K562 (cell line): ENCODE measurements around the gene KAZN. TPM values are rescaled to one million over a fixed set of nuclear protein-coding genes. Genes with fewer than 3 reads are reported as not detected.

Experiments used
- ATAC-seq: fragments of 200-7000 bp; cut with Tn5 transposase; 3 replicates; pipeline ENCODE4 v1.9.1; 2020; ENCODE audit warnings: moderate library complexity
- BruUV-seq: library from RNA; stranded (reverse); fragments of 400-500 nt; replicated peaks from 2 replicates; lab custom pipeline; 2021; lab: Mats Ljungman, UMichigan
- CTCF ChIA-PET: fragments of 300-600 bp; formaldehyde crosslinking; extraction: SDS; loops from one replicate; lab custom pipeline; 2021; ENCODE audit warnings: low intra/inter-chr PET ratio; lab: Yijun Ruan, JAX
- POLR2A ChIA-PET: fragments of 300-600, 350-650 bp; sonication (Branson Sonifier 250); formaldehyde crosslinking; extraction: SDS; loops from one replicate; lab custom pipeline; 2021; ENCODE audit warnings: antibody characterized with exemption, inconsistent platforms; lab: Yijun Ruan, JAX
- DNase-seq, 4 experiments: peaks; one replicate each; pipeline versions ENCODE4 v3.0.0 to v3.0.0-alpha.2; 2011 to 2018; ENCODE audit warnings: low spot score in 3 of 4, mixed read lengths in 3 of 4; ENCODE audit errors: extremely low read depth in 1 of 4
- FAIRE-seq: peaks from 2 replicates; lab custom pipeline; 2011; peaks lifted over from hg19 to GRCh38; lab: Jason Lieb, UNC
- H2AFZ ChIP-seq: 2 replicates; pipeline ENCODE4 v1.6.0; 2011; ENCODE audit warnings: low read depth, low read length, control low read depth, inconsistent platforms
- H3K27ac ChIP-seq: fragments of 200-600 bp; 3 replicates; pipeline ENCODE4 v1.8.0; 2011; ENCODE audit warnings: low read depth, mild to moderate bottlenecking, control low read depth, inconsistent platforms, low read length, moderate library complexity, mixed read lengths; ENCODE audit errors: extremely low read depth
- H3K27me3 ChIP-seq, 2 experiments: fragments of 300-600 bp in 1 of 2; 2 replicates in 1 of 2; 3 replicates in 1 of 2; pipeline versions ENCODE4 v1.6.0 to v1.8.0; 2011; ENCODE audit warnings: inconsistent platforms in 2 of 2, low read length in 2 of 2, mild to moderate bottlenecking in 1 of 2, mixed read lengths in 1 of 2, moderate library complexity in 1 of 2; ENCODE audit not compliant: control insufficient read depth in 2 of 2, insufficient read depth in 2 of 2
- H3K36me3 ChIP-seq: fragments of 300-600 bp; 3 replicates; pipeline ENCODE4 v1.8.0; 2011; ENCODE audit warnings: mild to moderate bottlenecking, low read length, inconsistent platforms; ENCODE audit not compliant: control insufficient read depth, insufficient read depth
- H3K4me1 ChIP-seq, 2 experiments: fragments of 200-600 bp in 1 of 2; replicated peaks in 1 of 2; 2 replicates in 1 of 2; 3 replicates in 1 of 2; pipeline versions ENCODE4 v1.5.1 to v1.8.0; 2011; ENCODE audit warnings: inconsistent platforms in 2 of 2, low read length in 2 of 2, mild to moderate bottlenecking in 1 of 2, mixed read lengths in 1 of 2, moderate library complexity in 1 of 2; ENCODE audit not compliant: control insufficient read depth in 2 of 2, insufficient read depth in 2 of 2
- H3K4me2 ChIP-seq: 2 replicates; pipeline ENCODE4 v1.6.1; 2011; ENCODE audit warnings: low read length, control low read depth, inconsistent platforms, mixed read lengths; ENCODE audit not compliant: insufficient read depth
- H3K4me3 ChIP-seq: fragments of 200-600 bp; sonication (generic), shearing (Covaris generic); 2 replicates; pipeline ENCODE4 v1.5.1; 2016; ENCODE audit warnings: control low read depth, inconsistent platforms
- H3K79me2 ChIP-seq: fragments of 200-600 bp; 3 replicates; pipeline ENCODE4 v1.8.0; 2011; ENCODE audit warnings: low read length, inconsistent platforms; ENCODE audit not compliant: control insufficient read depth, insufficient read depth
- H3K9ac ChIP-seq, 2 experiments: 2 replicates each; pipeline versions ENCODE4 v1.6.0 to v1.6.1; 2011; ENCODE audit warnings: low read depth in 2 of 2, low read length in 2 of 2, control low read depth in 1 of 2, inconsistent platforms in 1 of 2, mild to moderate bottlenecking in 1 of 2, mixed read lengths in 1 of 2; ENCODE audit not compliant: insufficient read depth in 1 of 2
- H3K9me1 ChIP-seq: one replicate; pipeline ENCODE4 v1.6.0; 2011; ENCODE audit warnings: inconsistent platforms, mild to moderate bottlenecking, low read length, moderate library complexity; ENCODE audit not compliant: control insufficient read depth, insufficient read depth
- H3K9me3 ChIP-seq: replicated peaks from 2 replicates; pipeline ENCODE4 v1.5.1; 2011; ENCODE audit warnings: low read depth, low read length, inconsistent platforms; ENCODE audit not compliant: control insufficient read depth, insufficient read depth
- H4K20me1 ChIP-seq: replicated peaks from 2 replicates; pipeline ENCODE4 v1.6.1; 2011; ENCODE audit warnings: low read length, inconsistent platforms, mixed read lengths; ENCODE audit not compliant: control insufficient read depth, insufficient read depth
- MEIS2 ChIP-seq: fragments of 450-650 bp; IDR thresholded peaks from 2 replicates; pipeline ENCODE4 v1.6.1; 2014; ENCODE audit warnings: mild to moderate bottlenecking; ENCODE audit not compliant: partially characterized antibody
- ZNF239 ChIP-seq: fragments of 250-450 bp; sonication (Bioruptor Pico); IDR thresholded peaks from 2 replicates; pipeline ENCODE4 v1.4.0; 2020; ENCODE audit warnings: mild to moderate bottlenecking
- ZNF696 ChIP-seq: fragments of 250-450 bp; sonication (Bioruptor Pico); conservative IDR thresholded peaks from 2 replicates; pipeline ENCODE4 v1.4.0; 2020; ENCODE audit warnings: mild to moderate bottlenecking, moderate library complexity
- ZNF830 ChIP-seq: fragments of 250-450 bp; sonication (Bioruptor Pico); IDR thresholded peaks from 2 replicates; pipeline ENCODE4 v1.5.0; 2021; ENCODE audit warnings: mild to moderate bottlenecking
- WGBS: fragments of 100-300 bp; shearing (Covaris generic); methylation state at CpG from one replicate; pipeline ENCODE4 v1.1.6; 2016; ENCODE audit warnings: low coverage, mixed read lengths; ENCODE audit not compliant: insufficient coverage; ENCODE audit errors: missing lambda C conversion rate; 5-methylcytosine and 5-hydroxymethylcytosine counted together
- in situ Hi-C: fragments of 300-500 bp; cut with MboI; formaldehyde crosslinking; loops from 4 replicates; pipeline ENCODE4 v1.15.0; 2018; ENCODE audit warnings: inconsistent platforms, mixed read lengths
- intact Hi-C: fragments of 100-400 bp; cut with micrococcal nuclease; formaldehyde crosslinking; loops from 2 replicates; pipeline ENCODE4 v1.14.2; 2022
- polyA plus RNA-seq, 8 experiments: library from polyadenylated mRNA; depleted of rRNA in 4 of 8; stranded (reverse) in 5 of 8; unstranded in 3 of 8; fragments of >200 nt; fragmentation: Nextera tagmentation in 2 of 8; fragmentation: Illumina TruSeq in 1 of 8; extraction: Ambion mirVana in 2 of 8; extraction: Trizol in 1 of 8; gene quantifications; 2 replicates each; pipeline versions ENCODE4 v1.2.1 to v1.2.3, GENCODE V29; 2011 to 2014; ENCODE audit warnings: inconsistent platforms in 1 of 8, missing spikeins in 1 of 8
- total RNA-seq, 7 experiments: library from RNA; depleted of rRNA in 6 of 7; stranded (reverse); fragments of >200 nt in 6 of 7; fragmentation: Illumina TruSeq in 2 of 7; extraction: Trizol in 2 of 7; gene quantifications; 2 replicates each; pipeline versions ENCODE4 v1.2.1 to v1.2.3, GENCODE V29; 2011 to 2021; ENCODE audit warnings: low replicate concordance in 1 of 7
- TF ChIP-seq, protein P1 (sequence below): fragments of 450-650 bp; IDR thresholded peaks from 2 replicates; pipeline ENCODE4 v1.6.1; 2016
- TF ChIP-seq, protein P2 (sequence below), 2 experiments: IDR thresholded peaks in 1 of 2; conservative IDR thresholded peaks in 1 of 2; 2 replicates each; pipeline ENCODE4 v1.6.1; 2016; ENCODE audit warnings: low read depth in 2 of 2, mild to moderate bottlenecking in 1 of 2, missing compliant biosample characterization in 1 of 2, missing genetic modification characterization in 1 of 2, moderate library complexity in 1 of 2

KAZN gene
- total and polyA plus RNA-seq, 9 of the 15 experiments (the other 6 are each of a cell fraction or from before 2014, with no cell fraction given), result 2.1 to 21.6 (median 5.4) TPM

DNA sequence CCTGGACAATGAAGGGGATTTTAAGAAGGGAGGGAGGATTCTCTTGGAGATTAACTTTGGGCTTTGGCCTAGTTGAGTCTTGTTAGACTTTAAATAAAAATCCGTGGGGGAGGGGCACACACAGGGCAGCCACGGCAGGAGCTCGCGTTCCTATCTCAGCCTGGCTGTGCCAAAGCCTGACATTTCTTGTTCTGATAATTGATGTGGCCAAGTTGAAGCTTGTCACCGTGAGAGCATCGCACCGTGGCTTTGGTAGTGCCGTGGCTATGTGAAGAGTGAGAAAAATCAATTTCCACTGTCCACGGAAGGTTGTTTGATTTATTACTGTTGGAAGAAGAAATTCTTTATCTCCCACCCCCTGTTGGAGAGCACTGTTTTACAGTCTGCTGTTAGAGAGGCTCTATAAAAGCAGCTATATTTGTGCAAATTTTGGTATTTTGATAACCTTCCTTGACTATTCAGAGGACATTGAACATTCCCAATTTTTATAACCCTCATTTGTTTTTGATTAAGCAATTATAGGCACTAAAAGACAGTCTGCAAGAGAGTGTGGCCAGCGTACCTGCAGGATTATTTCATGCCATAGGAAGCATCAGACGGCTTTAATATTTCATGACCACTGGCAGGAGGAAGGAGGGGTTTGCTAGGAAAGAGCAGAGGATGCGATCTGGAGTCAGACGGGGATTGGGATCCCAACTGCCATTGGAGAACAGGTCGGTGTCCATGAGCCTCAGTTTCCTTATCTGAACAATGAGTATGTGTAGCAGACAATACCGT lies 160.7 kb downstream of the KAZN start:
- H3K27ac ChIP-seq, result no peak overlapping the region
- H2AFZ ChIP-seq, result no peak overlapping the region
- H3K4me3 ChIP-seq, result no peak overlapping the region
- H3K4me1 ChIP-seq, result no peaks in the 10 kb centered on the region; a peak in 1 of 5 replicates
- H3K9me3 ChIP-seq, result no peaks in the 10 kb centered on the region
- H4K20me1 ChIP-seq, result no peaks in the 10 kb centered on the region
- H3K9ac ChIP-seq, result peak overlapping the region in 1 of 2 experiments; percentile 10; a peak in 1 of 4 replicates
- no peak for ATAC-seq
- POLR2A ChIA-PET, result interaction anchor here (0.7 to 2.0 kb wide), 6 partner anchors 9 to 356 kb away, joined by 3 to 14 read pairs (median 4); no protein-coding TSS in a partner anchor
- H3K4me2 ChIP-seq, result no peak overlapping the region
- H3K79me2 ChIP-seq, result no peaks in the 10 kb centered on the region
- CTCF ChIA-PET, result no interaction called here
- 2% methylated on average over 15 of the region's 15 CpGs for WGBS
- no peak for FAIRE-seq
- DNase-seq, result no peak
- H3K27me3 ChIP-seq, result peaks cover 35 to 57% of the 10 kb centered on the region in 2 experiments
- intact Hi-C loops, result no loop called here
- no TSS peak for BruUV-seq
- H3K36me3 ChIP-seq, result no peaks in the 10 kb centered on the region
- H3K9me1 ChIP-seq, result no peaks in the 10 kb centered on the region
- no peak for TF ChIP-seq ZNF830 (CRISPR knock-in tag)
- TF ChIP-seq, protein P1, sequence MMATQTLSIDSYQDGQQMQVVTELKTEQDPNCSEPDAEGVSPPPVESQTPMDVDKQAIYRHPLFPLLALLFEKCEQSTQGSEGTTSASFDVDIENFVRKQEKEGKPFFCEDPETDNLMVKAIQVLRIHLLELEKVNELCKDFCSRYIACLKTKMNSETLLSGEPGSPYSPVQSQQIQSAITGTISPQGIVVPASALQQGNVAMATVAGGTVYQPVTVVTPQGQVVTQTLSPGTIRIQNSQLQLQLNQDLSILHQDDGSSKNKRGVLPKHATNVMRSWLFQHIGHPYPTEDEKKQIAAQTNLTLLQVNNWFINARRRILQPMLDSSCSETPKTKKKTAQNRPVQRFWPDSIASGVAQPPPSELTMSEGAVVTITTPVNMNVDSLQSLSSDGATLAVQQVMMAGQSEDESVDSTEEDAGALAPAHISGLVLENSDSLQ, result 0 out of 2 replicates have a peak, but pooled peaks have one; percentile 11
- TF ChIP-seq, protein P2, sequence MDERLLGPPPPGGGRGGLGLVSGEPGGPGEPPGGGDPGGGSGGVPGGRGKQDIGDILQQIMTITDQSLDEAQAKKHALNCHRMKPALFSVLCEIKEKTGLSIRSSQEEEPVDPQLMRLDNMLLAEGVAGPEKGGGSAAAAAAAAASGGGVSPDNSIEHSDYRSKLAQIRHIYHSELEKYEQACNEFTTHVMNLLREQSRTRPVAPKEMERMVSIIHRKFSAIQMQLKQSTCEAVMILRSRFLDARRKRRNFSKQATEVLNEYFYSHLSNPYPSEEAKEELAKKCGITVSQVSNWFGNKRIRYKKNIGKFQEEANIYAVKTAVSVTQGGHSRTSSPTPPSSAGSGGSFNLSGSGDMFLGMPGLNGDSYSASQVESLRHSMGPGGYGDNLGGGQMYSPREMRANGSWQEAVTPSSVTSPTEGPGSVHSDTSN (CRISPR knock-in tag; IDR thresholded peaks at IDR 0.05; ENCODE audit: low read depth), result no peak
- TF ChIP-seq, protein P2 (tag; conservative IDR thresholded peaks at IDR 0.05; ENCODE audit: low read depth), result peak; percentile 38; the same call in 1 of the 2 replicates
- no peak for TF ChIP-seq ZNF696
- no peak for TF ChIP-seq ZNF239 (CRISPR knock-in tag)
- peak; percentile 56 for TF ChIP-seq MEIS2
- in situ Hi-C loops, result no loop called here
